Measurements from ENCODE around the gene UBE2U. TPM values are rescaled to one million over a fixed set of nuclear protein-coding genes. Genes with fewer than 3 reads are reported as not detected.

Gene UBE2U
- total RNA-seq, 1 donor from 2014 or later: not detected

GRCh38 chr1:64312431-64312830 is 109.0 kb downstream of the UBE2U start:
- DNase-seq (ENCODE audit: low spot score): no peak
- H3K4me3 Mint-ChIP-seq (ENCODE audit: low read depth): no peak overlapping the region
- no peaks in the 10 kb centered on the region for H3K4me1 Mint-ChIP-seq (ENCODE audit: low read depth)
- H3K9me3 Mint-ChIP-seq: no peaks in the 10 kb centered on the region
- peaks cover 4% of the 10 kb centered on the region for H3K27me3 Mint-ChIP-seq (ENCODE audit: low read depth)
- H3K36me3 Mint-ChIP-seq (ENCODE audit: low read depth): no peaks in the 10 kb centered on the region
- H3K27ac Mint-ChIP-seq: no peak overlapping the region
- intact Hi-C loops (cut with micrococcal nuclease): no loop called here

GRCh38 chr1:64315402-64315801 is 112.0 kb downstream of the UBE2U start:
- H3K9me3 Mint-ChIP-seq: no peaks in the 10 kb centered on the region
- no peak overlapping the region for H3K4me3 Mint-ChIP-seq (ENCODE audit: low read depth)
- intact Hi-C loops (cut with micrococcal nuclease): no loop called here
- H3K27me3 Mint-ChIP-seq (ENCODE audit: low read depth): peaks cover 4% of the 10 kb centered on the region
- H3K27ac Mint-ChIP-seq: no peak overlapping the region
- no peak for DNase-seq (ENCODE audit: low spot score)
- no peaks in the 10 kb centered on the region for H3K36me3 Mint-ChIP-seq (ENCODE audit: low read depth)
- H3K4me1 Mint-ChIP-seq (ENCODE audit: low read depth): no peaks in the 10 kb centered on the region

All from activated T-helper 2 cell treated with anti-CD3 and anti-CD28 coated beads, Interferon-gamma antibody, Interleukin-2, Interleukin-4, amounts not matched to agents 10 μg/mL and 5 μg/mL and 100 μg/mL, durations not matched to agents 14 hours and 24 hours and 36 hours (primary cell).